A204.1 (cell line): ENCODE results near the gene SCAPER.
"Not testable (repeated sequence)": the region's sequence is repeated elsewhere in the genome, so short reads cannot be mapped to it uniquely, and the experiment has no call there.

Source experiments
- FAIRE-seq: peaks from 2 replicates; lab custom pipeline; 2012; peaks lifted over from hg19 to GRCh38; lab: Jason Lieb, UNC

SCAPER gene

DNA sequence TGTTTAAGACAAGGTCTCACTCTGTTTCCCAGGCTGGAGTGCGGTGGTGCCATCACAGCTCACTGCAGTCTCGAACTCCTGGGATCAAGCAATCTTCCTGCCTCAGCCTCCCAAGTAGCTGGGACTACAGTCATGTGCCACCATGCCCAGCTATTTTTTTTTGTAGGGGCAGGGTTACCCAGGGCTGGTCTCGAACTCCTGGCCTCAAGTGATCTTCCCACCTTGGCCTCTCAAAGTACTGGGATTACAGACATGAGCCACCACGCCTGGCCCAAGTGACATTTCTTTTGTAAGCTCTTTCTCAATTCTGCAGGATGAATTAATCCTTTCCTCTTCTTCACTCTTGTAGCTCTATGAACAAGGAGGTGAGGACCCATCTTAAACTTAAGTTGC is 592.0 kb downstream of the SCAPER start:
- FAIRE-seq = not testable (repeated sequence)

DNA sequence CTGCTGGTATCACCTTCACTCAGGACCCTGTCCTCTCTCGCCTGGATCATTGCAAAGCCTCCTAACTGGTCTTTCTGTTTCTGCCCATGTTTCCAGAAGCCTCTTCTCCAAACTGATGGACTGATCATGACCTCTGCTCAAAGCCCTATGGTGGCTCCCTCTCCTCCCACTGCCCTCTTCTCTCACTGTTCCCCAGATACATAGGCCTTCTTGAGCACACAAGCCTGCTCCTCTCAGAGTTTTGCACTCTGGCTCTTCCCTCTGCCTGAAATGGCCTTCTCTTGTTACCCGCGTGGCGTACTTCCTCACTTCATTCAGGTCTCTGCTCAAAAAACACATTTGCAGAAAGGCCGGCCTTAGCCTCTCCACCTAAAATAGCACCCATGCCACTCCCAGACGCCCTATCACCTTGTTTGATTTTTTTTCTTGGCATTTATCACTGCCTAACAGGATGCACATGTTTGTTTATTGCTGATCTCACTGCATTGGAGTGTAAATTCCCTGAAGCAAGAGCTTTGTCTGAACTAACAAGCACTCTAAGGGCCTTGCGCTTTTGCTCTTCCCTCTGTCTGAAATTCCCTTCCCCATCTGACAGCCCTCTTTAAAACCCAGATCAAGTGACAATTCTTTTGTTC is 592.5 kb downstream of the SCAPER start:
- no peak for FAIRE-seq

DNA sequence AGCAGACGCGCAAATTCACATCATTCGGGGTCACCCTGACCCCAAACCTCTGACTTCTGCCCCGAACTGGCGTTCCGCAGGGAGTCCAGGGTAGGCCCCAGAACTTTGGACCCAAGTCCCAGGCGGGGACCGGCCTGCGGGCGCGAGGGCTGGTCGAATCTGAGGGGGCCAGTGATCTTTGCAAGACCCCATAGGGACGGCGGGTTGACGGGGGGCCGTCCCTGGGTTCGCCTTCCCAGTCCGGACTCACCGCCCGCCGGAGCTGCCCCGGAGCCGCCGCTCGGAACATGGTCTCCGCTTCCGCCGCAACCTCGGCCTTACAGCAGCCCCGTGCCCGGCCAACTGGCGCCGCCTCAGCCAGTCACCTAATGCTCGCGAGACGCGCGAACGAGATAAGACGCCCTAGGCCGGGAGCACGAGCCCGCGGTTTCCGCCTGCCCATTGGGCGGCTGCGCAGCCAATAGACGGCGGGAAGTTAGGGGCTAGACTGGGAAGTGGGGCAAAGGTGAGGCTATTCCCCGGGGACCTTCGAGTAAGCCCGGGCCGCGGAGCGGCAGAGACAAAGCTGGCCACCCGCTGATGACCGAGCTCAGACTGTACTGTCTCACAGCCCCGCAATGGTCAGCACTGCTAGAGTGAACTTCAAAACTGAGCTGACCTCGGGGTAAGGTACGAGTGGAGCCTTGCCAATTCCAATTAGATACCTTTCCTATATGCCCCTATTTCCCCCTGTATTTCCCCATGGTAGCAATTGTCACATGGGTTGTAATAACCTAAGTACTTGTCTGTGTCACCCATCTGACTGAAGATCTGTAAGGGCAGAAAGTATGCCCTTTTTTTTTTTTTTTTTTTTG is 593.8 kb downstream of the SCAPER start, which contains the start of gene ETFA:
Gene ETFA (minus strand): TSS at position 370 of the 854 bp plus-strand sequence. CDS start 81 bp downstream, at position 289.
- peak; percentile 80 for FAIRE-seq

DNA sequence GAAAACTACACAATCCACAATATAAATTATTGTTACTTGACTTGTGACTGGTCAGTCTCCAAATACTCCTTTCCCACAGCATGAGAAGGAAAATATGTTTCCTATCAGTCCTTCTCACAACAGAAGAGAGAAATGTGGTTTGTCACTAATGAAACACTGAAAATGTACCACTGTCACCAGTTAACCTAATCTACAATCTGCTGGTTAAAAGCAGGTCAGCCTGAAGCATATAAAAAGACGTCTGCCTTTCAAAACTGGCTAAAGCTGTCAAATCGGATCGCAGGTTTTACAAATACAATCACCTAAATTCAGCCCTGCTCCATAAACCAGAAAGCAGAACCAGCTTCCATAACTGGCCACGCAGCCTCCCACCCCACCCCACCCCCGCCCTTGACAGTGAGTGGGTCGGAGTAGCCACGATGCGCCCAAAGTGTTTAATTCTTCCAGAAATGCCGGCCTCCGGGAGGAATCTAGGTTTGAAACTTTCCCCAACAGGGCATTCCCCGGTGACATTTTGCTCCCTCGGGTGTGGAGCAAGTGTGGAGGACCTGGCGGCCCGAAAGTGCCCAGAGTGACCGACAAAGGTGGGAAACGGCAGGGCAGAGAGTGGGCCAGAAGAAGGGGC is 594.6 kb downstream of the SCAPER start:
- FAIRE-seq = no peak

GRCh38 chr15:76309601-76310330 is 595.4 kb downstream of the SCAPER start:
- no peak for FAIRE-seq

DNA sequence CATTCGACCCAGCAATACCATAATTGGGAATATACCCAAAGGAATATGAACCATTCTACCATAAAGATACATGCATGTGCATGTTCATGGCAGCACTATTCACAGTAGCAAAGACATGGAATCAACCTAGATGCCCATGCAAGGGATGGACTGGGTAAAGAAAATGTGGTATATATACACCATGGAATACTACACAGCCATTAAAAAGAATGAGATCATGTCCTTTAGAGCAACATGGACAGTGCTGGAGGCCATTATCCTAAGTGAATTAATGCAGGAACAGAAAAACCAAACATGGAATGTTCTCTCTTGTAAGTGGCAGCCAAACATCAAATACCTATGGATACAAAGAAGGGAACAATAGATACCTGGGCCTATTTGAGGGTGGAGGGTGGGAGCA is 601.2 kb downstream of the SCAPER start:
- FAIRE-seq = no peak

DNA sequence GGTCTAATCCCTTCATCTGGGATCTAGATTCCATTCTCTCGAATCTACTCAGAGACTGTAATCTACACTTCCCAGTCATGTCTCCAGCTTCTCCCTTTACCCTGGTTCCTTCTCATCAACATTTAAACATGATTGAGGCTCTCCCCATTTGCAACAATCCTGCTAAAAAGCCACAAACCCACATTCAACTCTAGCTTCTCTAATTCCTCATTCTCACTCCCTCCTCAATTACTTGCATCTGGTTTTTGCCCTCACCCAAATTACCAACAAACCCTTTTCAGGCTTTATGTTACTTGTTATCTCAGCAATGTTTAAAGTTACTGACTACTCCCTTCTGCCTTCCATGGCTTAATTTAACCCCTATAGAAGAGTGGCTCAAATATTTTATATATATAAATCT is 605.4 kb downstream of the SCAPER start:
- no peak for FAIRE-seq

DNA sequence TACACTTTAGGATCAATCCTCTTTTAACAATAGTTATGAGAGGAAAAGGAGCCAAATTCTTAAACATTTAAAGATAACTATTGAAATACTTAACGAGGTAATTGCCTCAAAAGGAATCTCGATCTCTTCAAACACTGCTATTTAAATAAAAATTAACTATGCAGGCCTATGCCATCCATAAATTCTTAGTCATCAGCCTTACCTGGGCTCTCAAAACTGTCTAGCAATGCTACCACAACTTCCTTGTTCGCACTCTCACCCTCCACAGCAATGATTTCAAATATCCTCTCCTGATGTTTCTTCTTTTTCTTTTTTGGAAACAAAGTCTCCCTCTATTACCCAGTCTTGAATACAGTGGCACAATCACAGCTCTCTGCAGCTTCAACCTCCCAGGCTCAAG is 606.2 kb downstream of the SCAPER start:
- FAIRE-seq = no peak

DNA sequence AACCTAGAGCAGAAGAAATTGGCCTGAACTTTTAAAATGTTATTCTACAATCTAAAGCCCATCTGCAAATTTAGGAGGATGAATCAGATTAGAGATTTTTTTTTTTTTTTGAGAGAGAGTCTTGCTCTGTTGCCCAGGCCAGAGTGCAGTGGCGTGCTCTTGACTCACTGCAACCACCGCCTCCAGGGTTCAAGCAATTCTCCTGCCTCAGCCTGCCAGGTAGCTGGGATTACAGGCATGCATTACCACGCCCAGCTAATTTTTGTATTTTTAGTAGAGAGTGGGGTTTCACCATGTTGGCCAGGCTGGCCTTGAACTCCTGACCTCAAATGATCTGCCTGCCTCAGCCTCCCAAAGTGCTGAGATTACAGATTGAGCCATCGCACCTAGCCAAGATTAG is 607.2 kb downstream of the SCAPER start:
- not testable (repeated sequence) for FAIRE-seq
